ENCODE results near the gene CRCP.

Gene CRCP

GRCh38 chr7:66183700-66184099 lies 69.1 kb downstream of the CRCP start:
- no peak for DNase-seq (ENCODE audit: low spot score)
- in situ Hi-C loops (cut with MboI; ENCODE audit: low sequenced_read_pairs, unreplicated experiment), result no loop called here
- no peak for TF ChIP-seq CTCF (IDR thresholded peaks at IDR 0.05; ENCODE audit: borderline replicate concordance, control extremely low read depth, extremely low read depth, insufficient read depth, missing control alignments)

DNA sequence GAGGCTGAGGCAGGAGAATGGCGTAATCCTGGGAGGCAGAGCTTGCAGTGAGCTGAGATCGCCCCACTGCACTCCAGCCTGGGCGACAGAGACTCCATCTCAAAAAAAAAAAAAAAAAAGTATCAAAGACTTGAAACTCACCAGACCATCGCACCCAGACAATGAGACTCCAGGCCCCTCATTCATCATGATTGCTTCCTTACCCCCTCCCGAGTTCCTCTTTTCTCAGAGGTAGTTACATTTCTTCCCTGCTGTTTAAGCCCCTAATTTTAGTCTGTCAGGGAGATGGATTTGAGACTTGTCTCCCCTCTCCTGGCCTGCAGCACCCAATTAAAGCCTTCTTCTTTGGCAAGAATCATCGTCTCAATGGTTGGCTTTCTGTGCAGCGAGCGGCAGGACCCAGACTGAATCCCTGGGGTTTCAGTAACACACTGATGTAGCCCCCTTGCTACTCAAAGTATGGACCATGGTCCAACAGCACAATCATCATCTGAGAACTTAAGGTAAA lies 71.1 kb downstream of the CRCP start:
- no peak for DNase-seq (ENCODE audit: low spot score)
- in situ Hi-C loops (cut with MboI; ENCODE audit: low sequenced_read_pairs, unreplicated experiment), result no loop called here
- no peak for TF ChIP-seq CTCF (IDR thresholded peaks at IDR 0.05; ENCODE audit: borderline replicate concordance, control extremely low read depth, extremely low read depth, insufficient read depth, missing control alignments)

- TF ChIP-seq CTCF (IDR thresholded peaks at IDR 0.05; ENCODE audit: borderline replicate concordance, control extremely low read depth, extremely low read depth, insufficient read depth, missing control alignments), result no peak
- no peak for DNase-seq (ENCODE audit: low spot score)
- in situ Hi-C loops (cut with MboI; ENCODE audit: low sequenced_read_pairs, unreplicated experiment), result no loop called here
Measured at GRCh38 chr7:66186991-66187390, 72.3 kb downstream of the CRCP start.

DNA sequence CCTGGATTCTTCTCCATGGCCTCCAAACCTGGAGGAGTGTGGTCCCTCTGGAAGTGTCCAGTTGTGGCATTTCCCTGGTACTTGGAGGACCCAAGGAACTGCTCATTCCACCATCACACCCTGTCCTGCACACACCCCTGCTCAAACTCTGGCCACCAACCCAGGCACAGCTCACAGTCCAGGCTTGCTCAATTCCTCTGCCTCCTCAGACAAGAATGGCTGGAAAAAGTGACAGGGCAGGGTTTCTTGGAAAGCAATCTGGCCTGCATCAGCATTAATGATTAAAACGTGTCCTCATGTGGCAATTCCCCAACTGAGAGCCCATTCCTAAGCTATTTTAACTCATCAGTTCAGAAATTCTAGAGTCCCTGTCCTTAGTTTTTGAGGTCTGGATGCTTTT lies 73.3 kb downstream of the CRCP start:
- no peak for TF ChIP-seq CTCF (IDR thresholded peaks at IDR 0.05; ENCODE audit: borderline replicate concordance, control extremely low read depth, extremely low read depth, insufficient read depth, missing control alignments)
- DNase-seq (ENCODE audit: low spot score), result no peak

DNA sequence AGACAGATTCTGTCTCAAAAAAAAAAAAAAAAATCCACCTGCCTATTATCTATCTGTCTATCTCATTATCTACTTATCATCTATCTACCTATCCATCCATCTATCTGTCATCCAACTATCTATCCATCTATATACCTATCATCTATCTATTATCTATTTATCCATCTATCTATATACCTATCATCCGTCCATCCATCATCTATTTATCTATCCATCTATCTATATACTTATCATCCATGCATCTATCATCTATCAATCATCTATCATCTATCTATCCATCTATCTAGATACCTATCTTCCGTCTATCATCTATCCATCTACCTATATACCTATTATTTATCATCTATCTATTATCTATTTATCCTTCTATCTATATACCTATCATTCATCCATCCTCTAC lies 74.0 kb downstream of the CRCP start:
- DNase-seq (ENCODE audit: low spot score), result no peak
- TF ChIP-seq CTCF (IDR thresholded peaks at IDR 0.05; ENCODE audit: borderline replicate concordance, control extremely low read depth, extremely low read depth, insufficient read depth, missing control alignments), result no peak
- in situ Hi-C loops (cut with MboI; ENCODE audit: low sequenced_read_pairs, unreplicated experiment), result no loop called here

More for the DNA sequence above, 73.3 kb downstream of the CRCP start:
- in situ Hi-C loops (cut with MboI; ENCODE audit: low sequenced_read_pairs, unreplicated experiment), result no loop called here

DNA sequence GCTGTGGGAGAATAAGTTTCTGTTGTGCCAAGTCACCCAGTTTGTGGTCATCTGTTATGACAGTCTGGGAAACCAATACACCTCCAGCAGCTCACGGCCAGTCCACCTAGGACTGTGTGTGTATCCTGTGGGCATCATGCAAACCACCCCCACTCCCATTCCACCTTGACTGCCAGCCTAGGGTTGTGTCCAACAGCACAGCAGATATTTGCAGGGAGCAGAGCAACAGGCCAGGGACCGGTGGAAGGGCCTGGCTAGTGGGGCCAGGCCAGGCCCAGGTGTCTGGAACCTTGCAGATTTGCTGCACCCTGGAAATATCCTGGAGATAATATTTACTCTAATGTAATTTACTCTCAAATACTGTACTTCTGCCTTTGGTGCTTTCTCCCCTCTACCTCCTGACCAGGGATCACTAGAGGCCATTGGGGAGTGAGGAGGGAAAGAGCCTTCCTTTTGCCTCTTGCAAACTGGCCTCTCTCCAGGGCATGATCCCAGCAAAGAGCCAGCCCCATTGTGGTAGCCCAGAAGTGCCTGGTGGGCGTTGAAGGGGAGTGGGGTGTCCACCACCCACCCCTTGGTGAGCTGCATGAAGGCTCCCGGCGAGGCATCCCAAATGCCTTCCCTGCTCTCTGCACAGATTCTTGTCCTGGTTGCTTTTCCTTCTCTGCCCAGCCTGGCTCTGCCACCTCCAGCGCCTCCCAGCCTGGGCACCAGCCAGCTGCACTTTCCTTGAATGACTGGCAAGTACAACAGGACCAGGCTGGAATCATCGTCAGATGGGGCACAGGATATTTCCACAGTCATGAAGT lies 75.3 kb downstream of the CRCP start:
- in situ Hi-C loops (cut with MboI; ENCODE audit: low sequenced_read_pairs, unreplicated experiment), result no loop called here
- DNase-seq (ENCODE audit: low spot score), result no peak
- TF ChIP-seq CTCF (IDR thresholded peaks at IDR 0.05; ENCODE audit: borderline replicate concordance, control extremely low read depth, extremely low read depth, insufficient read depth, missing control alignments), result no peak

Measured in GM13976 (cell line).